T-helper 22 cell (primary cell): ENCODE data around the gene RFX2.

Experiments used
- DNase-seq: peaks from one replicate; pipeline ENCODE4 v3.0.0-alpha.2; 2020; ENCODE audit warnings: low read depth

Gene RFX2

GRCh38 chr19:5955636-5955935 lies 154.7 kb downstream of the RFX2 start:
- DNase-seq, result no peak

- no peak for DNase-seq
These were observed 156.0 kb downstream of the RFX2 start for GRCh38 chr19:5954293-5954692.

GRCh38 chr19:5953680-5954213 lies 156.6 kb downstream of the RFX2 start:
- DNase-seq, result no peak

- DNase-seq, result no peak
These were observed 157.2 kb downstream of the RFX2 start for GRCh38 chr19:5953030-5953589.

- no peak for DNase-seq
These were observed 157.9 kb downstream of the RFX2 start for GRCh38 chr19:5952193-5953029.

- no peak for DNase-seq
These were observed 158.9 kb downstream of the RFX2 start for GRCh38 chr19:5951338-5951861.

GRCh38 chr19:5950741-5951140 lies 159.6 kb downstream of the RFX2 start:
- DNase-seq, result no peak

- peak; percentile 13 for DNase-seq
These were observed 160.5 kb downstream of the RFX2 start for GRCh38 chr19:5949792-5950305.

GRCh38 chr19:5948752-5949564 lies 161.3 kb downstream of the RFX2 start:
- no peak for DNase-seq

- no peak for DNase-seq
These were observed 162.9 kb downstream of the RFX2 start for GRCh38 chr19:5947435-5947834.

GRCh38 chr19:5943623-5944022 lies 166.7 kb downstream of the RFX2 start:
- no peak for DNase-seq
